Measurements from ENCODE around the gene RAMP3. TPM values are rescaled to one million over a fixed set of nuclear protein-coding genes. Genes with fewer than 3 reads are reported as not detected.

RAMP3 gene
- total and polyA plus RNA-seq, 10 of the 15 experiments (the other 5 are each of a cell fraction or from before 2014, with no cell fraction given) = not detected

DNA sequence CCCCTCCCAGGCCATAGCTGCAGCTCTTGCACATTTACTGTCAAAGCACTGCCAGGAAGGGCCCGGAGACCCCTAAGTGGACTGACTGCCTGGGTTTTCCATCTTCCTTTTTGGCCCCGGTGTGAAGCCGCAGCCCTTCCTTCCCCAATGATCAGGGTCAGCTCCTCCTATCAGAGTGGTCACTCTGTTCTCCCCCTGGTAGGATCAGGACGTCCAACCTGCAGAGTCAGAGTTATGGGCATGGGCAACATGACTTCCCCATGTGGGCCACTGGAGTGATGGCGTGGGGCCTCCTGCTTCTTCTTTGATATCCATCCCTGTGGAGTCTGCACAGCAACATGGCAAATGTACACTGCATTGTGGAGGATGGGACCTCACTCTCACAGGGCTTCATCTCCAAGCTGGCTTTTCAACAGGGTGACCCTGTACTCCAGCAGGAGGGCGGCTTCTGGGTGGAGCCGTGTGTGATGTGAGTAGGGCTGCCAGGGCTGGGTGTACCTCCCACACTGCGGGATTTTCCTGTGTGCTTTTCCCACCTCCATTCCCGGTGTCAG is 6.4 kb upstream of the RAMP3 start:
- Histone ChIP-seq H3K4me3 (no peak overlapping the region), H4K20me1 (ENCODE audit: control insufficient read depth, insufficient read depth) (no peaks in the 10 kb centered on the region), H3K79me2 (ENCODE audit: control insufficient read depth, insufficient read depth, low read length) (no peaks in the 10 kb centered on the region), H3K27ac (ENCODE audit: control insufficient read depth, insufficient read depth) (no peak overlapping the region), H2AFZ (ENCODE audit: control insufficient read depth, low read depth, low read length) (no peak overlapping the region), H3K4me1 (ENCODE audit: control insufficient read depth, insufficient read depth, low read length) (no peaks in the 10 kb centered on the region), H3K4me2 (ENCODE audit: control insufficient read depth, insufficient read depth) (no peak overlapping the region), H3K27me3 (replicated peaks in 1 of 2; ENCODE audit: control insufficient read depth in 2 of 2, insufficient read depth in 2 of 2, low read length in 1 of 2) (no peaks in the 10 kb centered on the region; a peak in 1 of 4 replicates), H3K9me3 (replicated peaks; ENCODE audit: control insufficient read depth, insufficient read depth, low read length) (no peaks in the 10 kb centered on the region), H3K36me3 (ENCODE audit: control insufficient read depth in 2 of 2, insufficient read depth in 2 of 2, low read length in 1 of 2) (no peaks in the 10 kb centered on the region), H3K9ac (ENCODE audit: control insufficient read depth, insufficient read depth, low read length) (no peak overlapping the region)
- ChIA-PET CTCF (interaction anchor here (1.9 to 8.9 kb wide), 2 partner anchors 15 to 108 kb away, joined by 5 to 58 read pairs; no protein-coding TSS in a partner anchor), RAD21 (ENCODE audit: unreplicated experiment) (interaction anchor here (2.8 kb wide), 1 partner anchor 108 kb away, joined by 11 read pairs; no protein-coding TSS in a partner anchor), SMC1A (ENCODE audit: uncharacterized antibody, unreplicated experiment) (interaction anchor here (1.7 kb wide), 1 partner anchor 116 kb away, joined by 3 read pairs; no protein-coding TSS in a partner anchor), POLR2A (no interaction called here)
- intact Hi-C loops (cut with micrococcal nuclease; ENCODE audit: unreplicated experiment) (no loop called here), in situ Hi-C loops (cut with MboI) (loop anchor here (5.0 to 25.0 kb wide), 2 partner anchors 101 to 711 kb away; partner anchors contain the start of gene CCDC201)
- BruUV-seq (replicated peaks) = no TSS peak
- ATAC-seq = no peak
- WGBS (ENCODE audit: insufficient coverage, insufficient replicate concordance, low lambda C conversion rate, missing lambda C conversion rate) = 26% methylated on average over 9 of the region's 9 CpGs
- TF ChIP-seq, protein P1, sequence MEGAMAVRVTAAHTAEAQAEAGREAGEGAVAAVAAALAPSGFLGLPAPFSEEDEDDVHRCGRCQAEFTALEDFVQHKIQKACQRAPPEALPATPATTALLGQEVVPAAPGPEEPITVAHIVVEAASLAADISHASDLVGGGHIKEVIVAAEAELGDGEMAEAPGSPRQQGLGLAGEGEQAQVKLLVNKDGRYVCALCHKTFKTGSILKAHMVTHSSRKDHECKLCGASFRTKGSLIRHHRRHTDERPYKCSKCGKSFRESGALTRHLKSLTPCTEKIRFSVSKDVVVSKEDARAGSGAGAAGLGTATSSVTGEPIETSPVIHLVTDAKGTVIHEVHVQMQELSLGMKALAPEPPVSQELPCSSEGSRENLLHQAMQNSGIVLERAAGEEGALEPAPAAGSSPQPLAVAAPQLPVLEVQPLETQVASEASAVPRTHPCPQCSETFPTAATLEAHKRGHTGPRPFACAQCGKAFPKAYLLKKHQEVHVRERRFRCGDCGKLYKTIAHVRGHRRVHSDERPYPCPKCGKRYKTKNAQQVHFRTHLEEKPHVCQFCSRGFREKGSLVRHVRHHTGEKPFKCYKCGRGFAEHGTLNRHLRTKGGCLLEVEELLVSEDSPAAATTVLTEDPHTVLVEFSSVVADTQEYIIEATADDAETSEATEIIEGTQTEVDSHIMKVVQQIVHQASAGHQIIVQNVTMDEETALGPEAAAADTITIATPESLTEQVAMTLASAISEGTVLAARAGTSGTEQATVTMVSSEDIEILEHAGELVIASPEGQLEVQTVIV (IDR thresholded peaks at IDR 0.05; ENCODE audit: borderline replicate concordance, partially characterized antibody) = no peak
- TF ChIP-seq, protein P2, sequence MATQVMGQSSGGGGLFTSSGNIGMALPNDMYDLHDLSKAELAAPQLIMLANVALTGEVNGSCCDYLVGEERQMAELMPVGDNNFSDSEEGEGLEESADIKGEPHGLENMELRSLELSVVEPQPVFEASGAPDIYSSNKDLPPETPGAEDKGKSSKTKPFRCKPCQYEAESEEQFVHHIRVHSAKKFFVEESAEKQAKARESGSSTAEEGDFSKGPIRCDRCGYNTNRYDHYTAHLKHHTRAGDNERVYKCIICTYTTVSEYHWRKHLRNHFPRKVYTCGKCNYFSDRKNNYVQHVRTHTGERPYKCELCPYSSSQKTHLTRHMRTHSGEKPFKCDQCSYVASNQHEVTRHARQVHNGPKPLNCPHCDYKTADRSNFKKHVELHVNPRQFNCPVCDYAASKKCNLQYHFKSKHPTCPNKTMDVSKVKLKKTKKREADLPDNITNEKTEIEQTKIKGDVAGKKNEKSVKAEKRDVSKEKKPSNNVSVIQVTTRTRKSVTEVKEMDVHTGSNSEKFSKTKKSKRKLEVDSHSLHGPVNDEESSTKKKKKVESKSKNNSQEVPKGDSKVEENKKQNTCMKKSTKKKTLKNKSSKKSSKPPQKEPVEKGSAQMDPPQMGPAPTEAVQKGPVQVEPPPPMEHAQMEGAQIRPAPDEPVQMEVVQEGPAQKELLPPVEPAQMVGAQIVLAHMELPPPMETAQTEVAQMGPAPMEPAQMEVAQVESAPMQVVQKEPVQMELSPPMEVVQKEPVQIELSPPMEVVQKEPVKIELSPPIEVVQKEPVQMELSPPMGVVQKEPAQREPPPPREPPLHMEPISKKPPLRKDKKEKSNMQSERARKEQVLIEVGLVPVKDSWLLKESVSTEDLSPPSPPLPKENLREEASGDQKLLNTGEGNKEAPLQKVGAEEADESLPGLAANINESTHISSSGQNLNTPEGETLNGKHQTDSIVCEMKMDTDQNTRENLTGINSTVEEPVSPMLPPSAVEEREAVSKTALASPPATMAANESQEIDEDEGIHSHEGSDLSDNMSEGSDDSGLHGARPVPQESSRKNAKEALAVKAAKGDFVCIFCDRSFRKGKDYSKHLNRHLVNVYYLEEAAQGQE (IDR thresholded peaks at IDR 0.05; ENCODE audit: low read depth, low read length) = no peak
- no peak for TF ChIP-seq ZNF622 (IDR thresholded peaks at IDR 0.05)
- no peak for TF ChIP-seq ATF7 (IDR thresholded peaks at IDR 0.05; ENCODE audit: low read depth)
- TF ChIP-seq, protein P3, sequence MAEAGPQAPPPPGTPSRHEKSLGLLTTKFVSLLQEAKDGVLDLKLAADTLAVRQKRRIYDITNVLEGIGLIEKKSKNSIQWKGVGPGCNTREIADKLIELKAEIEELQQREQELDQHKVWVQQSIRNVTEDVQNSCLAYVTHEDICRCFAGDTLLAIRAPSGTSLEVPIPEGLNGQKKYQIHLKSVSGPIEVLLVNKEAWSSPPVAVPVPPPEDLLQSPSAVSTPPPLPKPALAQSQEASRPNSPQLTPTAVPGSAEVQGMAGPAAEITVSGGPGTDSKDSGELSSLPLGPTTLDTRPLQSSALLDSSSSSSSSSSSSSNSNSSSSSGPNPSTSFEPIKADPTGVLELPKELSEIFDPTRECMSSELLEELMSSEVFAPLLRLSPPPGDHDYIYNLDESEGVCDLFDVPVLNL (IDR thresholded peaks at IDR 0.05; ENCODE audit: low read depth, low read length) = no peak
- TF ChIP-seq MXI1 (IDR thresholded peaks at IDR 0.05; ENCODE audit: low read depth, low read length) = no peak
- no peak for TF ChIP-seq HDAC2 (IDR thresholded peaks at IDR 0.05)
- TF ChIP-seq SMAD5 (IDR thresholded peaks at IDR 0.05; ENCODE audit: low read depth) = no peak
- TF ChIP-seq, protein P4, sequence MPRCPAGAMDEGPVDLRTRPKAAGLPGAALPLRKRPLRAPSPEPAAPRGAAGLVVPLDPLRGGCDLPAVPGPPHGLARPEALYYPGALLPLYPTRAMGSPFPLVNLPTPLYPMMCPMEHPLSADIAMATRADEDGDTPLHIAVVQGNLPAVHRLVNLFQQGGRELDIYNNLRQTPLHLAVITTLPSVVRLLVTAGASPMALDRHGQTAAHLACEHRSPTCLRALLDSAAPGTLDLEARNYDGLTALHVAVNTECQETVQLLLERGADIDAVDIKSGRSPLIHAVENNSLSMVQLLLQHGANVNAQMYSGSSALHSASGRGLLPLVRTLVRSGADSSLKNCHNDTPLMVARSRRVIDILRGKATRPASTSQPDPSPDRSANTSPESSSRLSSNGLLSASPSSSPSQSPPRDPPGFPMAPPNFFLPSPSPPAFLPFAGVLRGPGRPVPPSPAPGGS (IDR thresholded peaks at IDR 0.05; ENCODE audit: borderline replicate concordance, insufficient read depth, low read depth, low read length, poor library complexity, severe bottlenecking) = no peak
- no peak for TF ChIP-seq SIN3A (IDR thresholded peaks at IDR 0.05; ENCODE audit: low read depth, low read length)
- no peak for TF ChIP-seq POLR2AphosphoS2 (IDR thresholded peaks at IDR 0.05; ENCODE audit: low read depth, low read length)
- no peak for TF ChIP-seq POLR2A (IDR thresholded peaks at IDR 0.05; ENCODE audit: low read depth, low read length)
- no peak for DNase-seq (ENCODE audit: low read depth, low spot score)
- no peak for FAIRE-seq

All from GM12878 (cell line).